WI38 (cell line): Measurements from ENCODE around the gene MED22.
"Not testable (repeated sequence)": the region's sequence is repeated elsewhere in the genome, so short reads cannot be mapped to it uniquely, and the experiment has no call there.

Experiments
- H3K4me3 ChIP-seq: 2 replicates; pipeline ENCODE4 v1.5.1; 2011; ENCODE audit warnings: low read depth, mild to moderate bottlenecking, control low read depth, low read length
- CTCF ChIP-seq: IDR thresholded peaks from 2 replicates; pipeline ENCODE4 v1.5.1; 2012; ENCODE audit warnings: low read depth, mild to moderate bottlenecking, control low read depth, low read length

MED22 gene

DNA sequence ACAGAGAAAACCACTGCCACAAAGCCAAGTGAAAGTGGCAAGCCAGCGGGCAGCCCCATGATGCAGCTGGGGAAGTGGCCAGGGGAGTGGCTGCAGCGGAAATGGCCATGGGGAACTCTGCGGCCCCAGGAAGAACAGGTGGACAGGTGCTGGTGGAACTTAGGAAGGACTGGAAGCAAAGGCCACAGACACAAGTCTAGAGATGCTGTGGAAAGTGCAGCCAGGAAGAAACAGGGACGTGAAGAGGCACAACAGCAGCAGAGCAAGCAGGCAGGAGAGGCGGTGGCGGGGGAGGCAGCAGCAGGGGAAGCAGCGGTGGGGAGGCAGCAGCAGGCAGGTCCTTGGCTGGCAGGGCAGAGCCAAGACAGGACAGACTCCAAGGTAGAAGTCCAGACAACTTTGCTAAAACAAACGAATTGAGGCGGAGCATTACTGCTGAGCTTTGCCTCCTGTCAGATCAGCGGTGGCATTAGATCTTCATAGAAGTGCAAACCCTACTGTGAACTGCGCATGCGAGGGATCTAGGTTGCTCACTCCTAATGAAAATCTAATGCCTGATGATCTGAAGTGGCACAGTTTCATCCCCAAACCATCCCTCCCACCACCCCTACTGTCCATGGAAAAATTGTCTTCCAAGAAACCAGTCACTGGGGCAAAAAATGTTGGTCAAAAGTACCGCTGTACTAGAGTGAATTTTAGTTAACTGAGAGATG, 23.8 kb downstream of the MED22 start:
- TF ChIP-seq CTCF, result no peak
- no peak overlapping the region for H3K4me3 ChIP-seq

- no peak for TF ChIP-seq CTCF
- no peak overlapping the region for H3K4me3 ChIP-seq
Observed at GRCh38 chr9:133323211-133323610, 24.7 kb downstream of the MED22 start.

- no peak for TF ChIP-seq CTCF
- H3K4me3 ChIP-seq, result no peak overlapping the region
Observed at GRCh38 chr9:133322701-133323100, 25.2 kb downstream of the MED22 start.

- TF ChIP-seq CTCF, result no peak
- H3K4me3 ChIP-seq, result no peak overlapping the region
Observed at GRCh38 chr9:133321411-133321935, 26.5 kb downstream of the MED22 start.

DNA sequence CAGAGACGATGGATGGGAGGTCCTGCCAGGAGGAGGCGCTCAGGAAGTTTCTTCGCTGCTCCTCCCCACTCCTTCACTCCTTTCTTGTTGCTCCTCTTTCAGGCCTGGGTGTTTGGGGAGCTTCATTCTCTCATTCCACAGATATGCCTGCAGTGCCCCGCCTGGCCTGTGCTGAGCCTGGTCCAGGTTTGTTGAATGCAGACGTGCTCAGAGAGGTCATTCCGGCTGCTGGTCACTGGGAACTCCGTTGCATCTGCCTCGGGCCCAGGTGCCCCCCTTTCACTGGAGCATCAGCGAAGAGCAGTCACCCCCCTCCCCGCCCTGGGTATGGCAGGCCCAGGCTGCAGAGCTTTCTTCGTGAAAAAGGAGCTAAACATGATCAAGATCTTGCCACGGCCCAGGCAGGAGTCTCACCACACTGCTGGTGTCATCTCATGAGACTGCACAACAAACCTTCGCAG, 27.5 kb downstream of the MED22 start:
- H3K4me3 ChIP-seq, result no peak overlapping the region
- no peak for TF ChIP-seq CTCF

DNA sequence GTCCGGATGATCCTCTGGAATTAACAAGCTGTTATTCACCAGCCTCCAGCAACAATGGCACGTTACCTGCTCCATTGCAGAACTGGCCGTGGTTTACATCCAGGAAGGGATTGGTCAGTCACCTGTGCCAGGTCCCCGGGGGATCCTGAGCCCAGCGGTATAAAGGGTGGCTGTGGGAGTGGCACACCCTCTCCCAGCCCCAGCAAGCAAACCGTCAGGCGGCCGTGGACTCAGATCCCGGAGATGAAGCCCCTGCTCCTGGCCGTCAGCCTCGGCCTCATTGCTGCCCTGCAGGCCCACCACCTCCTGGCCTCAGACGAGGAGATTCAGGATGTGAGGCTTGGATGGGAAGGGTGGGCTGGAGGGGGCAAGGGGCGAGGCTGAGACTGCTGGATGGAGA, 30.4 kb downstream of the MED22 start:
- not testable (repeated sequence) for H3K4me3 ChIP-seq

DNA sequence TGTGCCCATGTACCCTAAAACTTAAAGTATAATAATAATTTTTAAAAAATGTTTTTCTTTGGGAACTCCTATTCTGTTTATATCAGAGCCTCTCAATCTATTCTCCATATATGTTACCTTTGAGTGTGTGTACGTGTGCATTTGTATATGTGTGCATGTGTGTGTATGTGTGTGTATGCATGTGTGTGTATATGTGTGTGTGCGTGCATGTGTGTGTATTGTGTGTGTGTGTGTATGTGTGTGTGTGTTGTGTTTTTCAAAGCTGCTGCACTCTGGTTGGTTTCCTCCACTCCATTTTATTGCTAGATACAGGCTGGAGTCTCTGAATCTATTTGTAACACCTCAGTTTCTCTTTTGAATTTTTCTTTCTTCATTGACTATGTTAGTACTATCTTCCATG, 31.9 kb downstream of the MED22 start:
- no peak overlapping the region for H3K4me3 ChIP-seq
- TF ChIP-seq CTCF, result no peak

DNA sequence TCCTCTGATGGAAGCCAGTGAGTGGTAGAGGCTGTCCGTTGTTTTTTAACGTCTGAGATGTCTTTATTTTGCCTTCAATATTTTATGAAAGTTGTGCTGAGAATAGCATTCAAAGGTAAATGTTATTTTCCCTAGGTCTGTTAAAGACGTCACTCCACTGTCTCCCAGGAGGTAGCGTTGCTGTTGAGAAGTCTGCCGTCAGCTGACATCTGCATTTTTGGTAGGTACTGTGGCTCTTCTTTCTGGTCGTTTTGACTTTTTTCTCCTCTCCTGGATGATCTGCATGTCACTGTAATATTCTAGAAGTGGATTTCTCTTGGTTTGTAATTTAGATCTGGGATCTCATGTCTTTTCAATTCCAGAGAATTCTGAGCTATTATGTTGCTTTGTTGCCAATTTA, 38.3 kb downstream of the MED22 start:
- TF ChIP-seq CTCF, result no peak
- H3K4me3 ChIP-seq, result no peak overlapping the region
